Large intestine (tissue), 3 donors: ENCODE data around the gene FOXG1. TPM values are rescaled to one million over a fixed set of nuclear protein-coding genes. Genes with fewer than 3 reads are reported as not detected.

Source experiments
- DNase-seq, 2 donors: peaks; one replicate each; pipeline versions ENCODE4 v3.0.0 to v3.0.0-alpha.2; 2013
- H3K27ac ChIP-seq: one replicate; pipeline ENCODE4 v1.5.1; 2013; ENCODE audit warnings: low read length
- H3K27me3 ChIP-seq: 2 replicates; pipeline ENCODE4 v1.6.1; 2013; ENCODE audit warnings: low read length; ENCODE audit not compliant: control insufficient read depth, insufficient read depth
- H3K36me3 ChIP-seq: 2 replicates; pipeline ENCODE4 v1.6.1; 2013; ENCODE audit warnings: low read length; ENCODE audit not compliant: control insufficient read depth, insufficient read depth
- H3K4me1 ChIP-seq: one replicate; pipeline ENCODE4 v1.6.1; 2013; ENCODE audit warnings: low read length; ENCODE audit not compliant: control insufficient read depth, insufficient read depth
- H3K4me3 ChIP-seq: one replicate; pipeline ENCODE4 v1.5.1; 2013; ENCODE audit warnings: low read length
- H3K9me3 ChIP-seq: one replicate; pipeline ENCODE4 v1.6.1; 2013; ENCODE audit warnings: mild to moderate bottlenecking, low read depth, low read length, moderate library complexity; ENCODE audit not compliant: control insufficient read depth
- WGBS: methylation state at CpG from one replicate; pipeline ENCODE4 v1.1.5; 2013; ENCODE audit warnings: low lambda C conversion rate; ENCODE audit not compliant: insufficient coverage; 5-methylcytosine and 5-hydroxymethylcytosine counted together
- polyA plus RNA-seq: library from polyadenylated mRNA; unstranded; fragments of 120-200 nt; gene quantifications from one replicate; pipeline ENCODE4 v1.2.1, GENCODE V29; 2013

Gene FOXG1
- polyA plus RNA-seq, 1 donor, result not detected

GRCh38 chr14:28762303-28762954 lies 4.2 kb upstream of the FOXG1 start:
- no CpG with 5 or more reads among the region's 8 CpGs for WGBS
- peaks cover 3% of the 10 kb centered on the region for H3K4me1 ChIP-seq
- no peak overlapping the region for H3K27ac ChIP-seq
- no peaks in the 10 kb centered on the region for H3K36me3 ChIP-seq
- no peak for DNase-seq
- no peak overlapping the region for H3K4me3 ChIP-seq
- peaks cover 16% of the 10 kb centered on the region for H3K9me3 ChIP-seq
- peaks cover 92% of the 10 kb centered on the region for H3K27me3 ChIP-seq

- DNase-seq, result no peak
- Histone ChIP-seq H3K36me3 (no peaks in the 10 kb centered on the region), H3K9me3 (peaks cover 18% of the 10 kb centered on the region), H3K27ac (no peak overlapping the region), H3K4me1 (peaks cover 3% of the 10 kb centered on the region), H3K4me3 (no peak overlapping the region), H3K27me3 (peaks cover 92% of the 10 kb centered on the region)
- 0% methylated on average over 1 of the region's 3 CpGs for WGBS
Observed at GRCh38 chr14:28762955-28763326, 3.6 kb upstream of the FOXG1 start.

GRCh38 chr14:28763751-28764256 lies 2.8 kb upstream of the FOXG1 start:
- DNase-seq, result no peak
- H3K9me3 ChIP-seq, result peaks cover 24% of the 10 kb centered on the region
- no peak overlapping the region for H3K27ac ChIP-seq
- H3K36me3 ChIP-seq, result no peaks in the 10 kb centered on the region
- peaks cover 92% of the 10 kb centered on the region for H3K27me3 ChIP-seq
- no peak overlapping the region for H3K4me3 ChIP-seq
- 6% methylated on average over 3 of the region's 4 CpGs for WGBS
- H3K4me1 ChIP-seq, result peaks cover 3% of the 10 kb centered on the region

GRCh38 chr14:28764257-28765160 lies 2.1 kb upstream of the FOXG1 start:
- Histone ChIP-seq H3K4me1 (peaks cover under 1% of the 10 kb centered on the region), H3K27me3 (peaks cover 92% of the 10 kb centered on the region), H3K36me3 (no peaks in the 10 kb centered on the region), H3K4me3 (no peak overlapping the region), H3K9me3 (peaks cover 21% of the 10 kb centered on the region), H3K27ac (no peak overlapping the region)
- WGBS, result 16% methylated on average over 2 of the region's 16 CpGs
- no peak for DNase-seq

- H3K27ac ChIP-seq, result no peak overlapping the region
- WGBS, result 0% methylated on average over 6 of the region's 27 CpGs
- H3K4me1 ChIP-seq, result no peaks in the 10 kb centered on the region
- peaks cover 19% of the 10 kb centered on the region for H3K9me3 ChIP-seq
- no peak overlapping the region for H3K4me3 ChIP-seq
- H3K27me3 ChIP-seq, result peaks cover 87% of the 10 kb centered on the region
- no peak for DNase-seq
- no peaks in the 10 kb centered on the region for H3K36me3 ChIP-seq
Observed at GRCh38 chr14:28765169-28765830, 1.3 kb upstream of the FOXG1 start.

GRCh38 chr14:28765831-28766468 lies 637 bp upstream of the FOXG1 start:
- no peak overlapping the region for H3K4me3 ChIP-seq
- peaks cover 87% of the 10 kb centered on the region for H3K27me3 ChIP-seq
- WGBS, result no CpG with 5 or more reads among the region's 33 CpGs
- no peaks in the 10 kb centered on the region for H3K36me3 ChIP-seq
- H3K9me3 ChIP-seq, result peaks cover 19% of the 10 kb centered on the region
- H3K27ac ChIP-seq, result no peak overlapping the region
- H3K4me1 ChIP-seq, result no peaks in the 10 kb centered on the region
- DNase-seq, result peak in 1 of 2 donors; percentile 54

GRCh38 chr14:28767030-28767852 lies 654 bp downstream of the FOXG1 start:
- Histone ChIP-seq H3K4me1 (no peaks in the 10 kb centered on the region), H3K27me3 (peaks cover 79% of the 10 kb centered on the region), H3K27ac (no peak overlapping the region), H3K36me3 (no peaks in the 10 kb centered on the region), H3K4me3 (no peak overlapping the region), H3K9me3 (peaks cover 16% of the 10 kb centered on the region)
- no CpG with 5 or more reads among the region's 100 CpGs for WGBS
- no peak for DNase-seq

GRCh38 chr14:28767853-28768741 lies 1.5 kb downstream of the FOXG1 start:
- peaks cover 78% of the 10 kb centered on the region for H3K27me3 ChIP-seq
- peak in 1 of 2 donors; percentile 26 for DNase-seq
- no CpG with 5 or more reads among the region's 77 CpGs for WGBS
- H3K27ac ChIP-seq, result no peak overlapping the region
- H3K9me3 ChIP-seq, result peaks cover 16% of the 10 kb centered on the region
- no peaks in the 10 kb centered on the region for H3K36me3 ChIP-seq
- H3K4me3 ChIP-seq, result no peak overlapping the region
- H3K4me1 ChIP-seq, result no peaks in the 10 kb centered on the region
